HepG2 (cell line): ENCODE data around the gene TNFAIP8L3. TPM values are rescaled to one million over a fixed set of nuclear protein-coding genes. Genes with fewer than 3 reads are reported as not detected.

Experiments
- ATAC-seq: fragments of 200-7000 bp; cut with Tn5 transposase; 3 replicates; pipeline ENCODE4 v1.9.1; 2020; ENCODE audit warnings: mild to moderate bottlenecking, moderate library complexity
- BruUV-seq: library from RNA; stranded (reverse); fragments of 400-500 nt; replicated peaks from 2 replicates; lab custom pipeline; 2021; lab: Mats Ljungman, UMichigan
- CTCF ChIA-PET: fragments of 300-600 bp; formaldehyde crosslinking; extraction: SDS; loops from one replicate; lab custom pipeline; 2021; ENCODE audit warnings: low total read pairs, inconsistent platforms, low intra/inter-chr PET ratio; lab: Yijun Ruan, JAX
- POLR2A ChIA-PET: fragments of 350-600 bp; sonication (Branson Sonifier 250); formaldehyde crosslinking; loops from one replicate; lab custom pipeline; 2020; ENCODE audit warnings: antibody characterized with exemption, inconsistent platforms; lab: Yijun Ruan, JAX
- DNase-seq: peaks from one replicate; pipeline ENCODE4 v3.0.0-alpha.2; 2015; ENCODE audit warnings: low spot score
- FAIRE-seq: peaks from 3 replicates; lab custom pipeline; 2011; peaks lifted over from hg19 to GRCh38; lab: Jason Lieb, UNC
- H2AFZ ChIP-seq: one replicate; pipeline ENCODE4 v1.6.1; 2011; ENCODE audit warnings: low read length, inconsistent platforms
- H3K27ac ChIP-seq: fragments of 300-600 bp; 3 replicates; pipeline ENCODE4 v1.8.0; 2011; ENCODE audit warnings: mixed run types, mild to moderate bottlenecking, mixed read lengths, low read length, inconsistent platforms; ENCODE audit not compliant: insufficient read depth; ENCODE audit errors: extremely low read length
- H3K27me3 ChIP-seq, 2 experiments: fragments of 200-600 bp in 1 of 2; 2 replicates in 1 of 2; 3 replicates in 1 of 2; pipeline versions ENCODE4 v1.6.0 to v1.8.0; 2011; ENCODE audit warnings: low read length in 2 of 2, mild to moderate bottlenecking in 2 of 2, moderate library complexity in 2 of 2, inconsistent platforms in 1 of 2; ENCODE audit not compliant: insufficient read depth in 2 of 2, control insufficient read depth in 1 of 2
- H3K36me3 ChIP-seq, 2 experiments: fragments of 200-600 bp in 1 of 2; replicated peaks in 1 of 2; 2 replicates in 1 of 2; 3 replicates in 1 of 2; pipeline versions ENCODE4 v1.5.1 to v1.8.0; 2011; ENCODE audit warnings: low read length in 2 of 2, inconsistent platforms in 1 of 2; ENCODE audit not compliant: insufficient read depth in 2 of 2, control insufficient read depth in 1 of 2
- H3K4me1 ChIP-seq: 2 replicates; pipeline ENCODE4 v1.5.1; 2012; ENCODE audit warnings: low read length, inconsistent platforms; ENCODE audit not compliant: insufficient read depth
- H3K4me2 ChIP-seq: 2 replicates; pipeline ENCODE4 v1.6.0; 2011; ENCODE audit warnings: low read depth, low read length, inconsistent platforms
- H3K4me3 ChIP-seq, 3 experiments: fragments of 200-600 bp in 1 of 3; sonication (generic), shearing (Covaris generic) in 1 of 3; replicated peaks in 1 of 3; 2 replicates each; pipeline ENCODE4 v1.5.1; 2011 to 2016; ENCODE audit warnings: low read length in 3 of 3, inconsistent platforms in 2 of 3, low read depth in 2 of 3, mild to moderate bottlenecking in 2 of 3, control low read depth in 1 of 3, mixed read lengths in 1 of 3; ENCODE audit not compliant: insufficient read depth in 1 of 3
- H3K79me2 ChIP-seq: one replicate; pipeline ENCODE4 v1.6.1; 2011; ENCODE audit warnings: low read length, inconsistent platforms; ENCODE audit not compliant: insufficient read depth
- H3K9ac ChIP-seq: 2 replicates; pipeline ENCODE4 v1.6.0; 2011; ENCODE audit warnings: mild to moderate bottlenecking, low read depth, low read length, inconsistent platforms; ENCODE audit not compliant: insufficient read depth
- H3K9me3 ChIP-seq: 2 replicates; pipeline ENCODE4 v1.5.1; 2012; ENCODE audit warnings: mild to moderate bottlenecking, low read length
- H4K20me1 ChIP-seq: 2 replicates; pipeline ENCODE4 v1.6.0; 2011; ENCODE audit warnings: inconsistent platforms, mild to moderate bottlenecking, low read length, moderate library complexity; ENCODE audit not compliant: insufficient read depth
- CBX5 ChIP-seq: sonication (generic); formaldehyde crosslinking; IDR thresholded peaks from 2 replicates; pipeline ENCODE4 v1.4.0; 2020; ENCODE audit warnings: missing genetic modification reagents, borderline replicate concordance
- DMTF1 ChIP-seq: sonication (generic); formaldehyde crosslinking; IDR thresholded peaks from 2 replicates; pipeline ENCODE4 v1.4.0; 2020; ENCODE audit warnings: mild to moderate bottlenecking, missing genetic modification reagents
- GMEB1 ChIP-seq: sonication (generic); formaldehyde crosslinking; IDR thresholded peaks from 2 replicates; pipeline ENCODE4 v1.5.1; 2020; ENCODE audit warnings: missing genetic modification reagents, mild to moderate bottlenecking, borderline replicate concordance
- HINFP ChIP-seq: sonication (generic); formaldehyde crosslinking; IDR thresholded peaks from 2 replicates; pipeline ENCODE4 v1.4.0; 2020; ENCODE audit warnings: low read depth, mild to moderate bottlenecking, missing genetic modification reagents
- HIVEP1 ChIP-seq: sonication (generic); formaldehyde crosslinking; IDR thresholded peaks from 2 replicates; pipeline ENCODE4 v1.4.0; 2020; ENCODE audit warnings: mild to moderate bottlenecking, missing genetic modification reagents
- ISL2 ChIP-seq: sonication (generic); formaldehyde crosslinking; IDR thresholded peaks from 2 replicates; pipeline ENCODE4 v1.5.0; 2020; ENCODE audit warnings: missing genetic modification reagents
- PAF1 ChIP-seq: IDR thresholded peaks from 2 replicates; pipeline ENCODE4 v1.6.1; 2016; ENCODE audit warnings: missing genetic modification reagents, missing compliant biosample characterization
- SMAD1 ChIP-seq: sonication (generic); formaldehyde crosslinking; IDR thresholded peaks from 2 replicates; pipeline ENCODE4 v1.4.0; 2020; ENCODE audit warnings: missing genetic modification reagents, low read depth, mild to moderate bottlenecking, borderline replicate concordance
- SMAD9 ChIP-seq: sonication (generic); formaldehyde crosslinking; IDR thresholded peaks from 2 replicates; pipeline ENCODE4 v1.5.1; 2020; ENCODE audit warnings: mild to moderate bottlenecking, missing genetic modification reagents
- ZBTB3 ChIP-seq: sonication (generic); formaldehyde crosslinking; IDR thresholded peaks from 2 replicates; pipeline ENCODE4 v1.4.0; 2020; ENCODE audit warnings: low read depth, mild to moderate bottlenecking, moderate library complexity, missing genetic modification reagents, borderline replicate concordance
- ZFP36 ChIP-seq: fragments of 150-350 bp; IDR thresholded peaks from 2 replicates; pipeline ENCODE4 v1.6.1; 2018; ENCODE audit warnings: borderline replicate concordance, low read length, low read depth; ENCODE audit not compliant: partially characterized antibody
- ZFP90 ChIP-seq: sonication (generic); formaldehyde crosslinking; IDR thresholded peaks from 2 replicates; pipeline ENCODE4 v1.8.0; 2022; ENCODE audit warnings: missing genetic modification reagents, mild to moderate bottlenecking, inconsistent platforms, borderline replicate concordance
- ZNF101 ChIP-seq: sonication (generic); formaldehyde crosslinking; IDR thresholded peaks from 2 replicates; pipeline ENCODE4 v1.4.0; 2020; ENCODE audit warnings: mild to moderate bottlenecking, low read depth, missing genetic modification reagents, borderline replicate concordance
- ZNF773 ChIP-seq: sonication (generic); formaldehyde crosslinking; IDR thresholded peaks from 2 replicates; pipeline ENCODE4 v1.4.0; 2020; ENCODE audit warnings: missing genetic modification reagents, borderline replicate concordance
- ZNF781 ChIP-seq: sonication (generic); formaldehyde crosslinking; IDR thresholded peaks from 2 replicates; pipeline ENCODE4 v1.5.1; 2020; ENCODE audit warnings: borderline replicate concordance, mild to moderate bottlenecking, missing genetic modification reagents; ENCODE audit errors: not compliant biosample characterization
- ZNF879 ChIP-seq: sonication (generic); formaldehyde crosslinking; IDR thresholded peaks from 2 replicates; pipeline ENCODE4 v1.8.1; 2023; ENCODE audit warnings: missing genetic modification reagents
- ZNF891 ChIP-seq: sonication (generic); formaldehyde crosslinking; IDR thresholded peaks from 2 replicates; pipeline ENCODE4 v1.5.0; 2020; ENCODE audit warnings: mild to moderate bottlenecking, missing genetic modification reagents
- in situ Hi-C: cut with HindIII; loops from 2 replicates; pipeline ENCODE4 v1.10.0; 2017; ENCODE audit warnings: low pct_unique_long_range_greater_than_20kb; ENCODE audit not compliant: extremely low pct_ligation_motif_present
- intact Hi-C: fragments of 100-400 bp; cut with micrococcal nuclease; formaldehyde crosslinking; loops from one replicate; pipeline ENCODE4 v1.10.0; 2022; ENCODE audit not compliant: unreplicated experiment
- polyA plus RNA-seq, 8 experiments: library from polyadenylated mRNA; depleted of rRNA in 3 of 8; stranded (reverse) in 7 of 8; unstranded in 1 of 8; fragments of >200 nt; fragmentation: Illumina TruSeq in 4 of 8; extraction: Trizol in 4 of 8; gene quantifications; 2 replicates each; pipeline versions ENCODE4 v1.2.1 to v1.2.3, GENCODE V29; 2011 to 2016; ENCODE audit warnings: low read depth in 4 of 8, missing spikeins in 1 of 8, mixed read lengths in 1 of 8; ENCODE audit not compliant: insufficient read depth in 1 of 8
- total RNA-seq, 5 experiments: library from RNA; depleted of rRNA; stranded (reverse); fragments of >200 nt; fragmentation: Illumina TruSeq; extraction: Trizol; gene quantifications; 2 replicates each; pipeline ENCODE4 v1.2.3, GENCODE V29; 2016; ENCODE audit warnings: low read depth in 1 of 5

The TNFAIP8L3 gene
- total and polyA plus RNA-seq, 2 of the 13 experiments (the other 11 are each of a cell fraction or from before 2014, with no cell fraction given): 0.15 to 4.0 TPM

GRCh38 chr15:51134416-51135199 is 39.9 kb upstream of the TNFAIP8L3 start:
- in situ Hi-C loops (no loop called here), intact Hi-C loops (no loop called here)
- DNase-seq (no peak), FAIRE-seq (no peak), ATAC-seq (no peak)
- no peaks in the 10 kb centered on the region; a peak in 1 of 5 replicates for H3K36me3 ChIP-seq
- H3K27me3 ChIP-seq: no peaks in the 10 kb centered on the region
- no peak overlapping the region for H3K27ac ChIP-seq
- ChIA-PET POLR2A (no interaction called here), CTCF (no interaction called here)
- no peak overlapping the region for H2AFZ ChIP-seq
- H3K9me3 ChIP-seq: no peaks in the 10 kb centered on the region
- H3K4me2 ChIP-seq: no peak overlapping the region
- H3K79me2 ChIP-seq: no peaks in the 10 kb centered on the region
- H3K9ac ChIP-seq: no peak overlapping the region
- BruUV-seq: no TSS peak
- no peak overlapping the region for H3K4me3 ChIP-seq
- peaks cover 19% of the 10 kb centered on the region for H3K4me1 ChIP-seq
- H4K20me1 ChIP-seq: no peaks in the 10 kb centered on the region; the same call in 1 of the 2 replicates
- TF ChIP-seq ZNF781 (CRISPR knock-in tag): no peak
- no peak for TF ChIP-seq ZNF773
- no peak for TF ChIP-seq SMAD1 (CRISPR knock-in tag)
- no peak for TF ChIP-seq ZNF101 (CRISPR knock-in tag)
- no peak for TF ChIP-seq CBX5
- TF ChIP-seq HINFP (CRISPR knock-in tag): no peak
- no peak for TF ChIP-seq ISL2
- TF ChIP-seq ZFP90: no peak
- no peak for TF ChIP-seq PAF1 (CRISPR knock-in tag)
- no peak for TF ChIP-seq GMEB1
- TF ChIP-seq ZNF891 (CRISPR knock-in tag): no peak
- no peak for TF ChIP-seq ZFP36
- TF ChIP-seq HIVEP1 (CRISPR knock-in tag): no peak
- no peak for TF ChIP-seq SMAD9
- TF ChIP-seq DMTF1: no peak
- no peak for TF ChIP-seq ZBTB3 (CRISPR knock-in tag)
- TF ChIP-seq ZNF879 (CRISPR knock-in tag): no peak
